Lower leg skin (tissue), 3 donors: ENCODE results near the gene BAZ1A.

Experiments
- CTCF ChIP-seq, 3 donors: fragments of 450-650 bp; IDR thresholded peaks; one replicate each; pipeline ENCODE4 v1.5.1; 2016; ENCODE audit warnings: antibody characterized with exemption in 3 of 3, mild to moderate bottlenecking in 3 of 3, moderate library complexity in 2 of 3
- POLR2A ChIP-seq, 2 donors: fragments of 450-650 bp; IDR thresholded peaks; one replicate each; pipeline ENCODE4 v1.6.1; 2016 to 2017; ENCODE audit warnings: antibody characterized with exemption in 2 of 2, mild to moderate bottlenecking in 1 of 2, moderate library complexity in 1 of 2

GRCh38 chr14:34867199-34867598, 8.0 kb downstream of the BAZ1A start:
- no peak for TF ChIP-seq CTCF (IDR thresholded peaks at IDR 0.05)
- no peak for TF ChIP-seq POLR2A (IDR thresholded peaks at IDR 0.05)
